HCT116 (cell line): ENCODE data around the gene VAV2. TPM values are rescaled to one million over a fixed set of nuclear protein-coding genes. Genes with fewer than 3 reads are reported as not detected.

Source experiments
- ATAC-seq: fragments of 200-7000 bp; cut with Tn5 transposase; 2 replicates; pipeline ENCODE4 v1.9.1; 2020; ENCODE audit warnings: mild to moderate bottlenecking, moderate library complexity
- BruUV-seq: library from RNA; stranded (reverse); fragments of 400-500 nt; replicated peaks from 2 replicates; lab custom pipeline; 2021; lab: Mats Ljungman, UMichigan
- CTCF ChIA-PET: fragments of 300-600 bp; sonication (Branson Sonifier 250); formaldehyde crosslinking; loops from one replicate; lab custom pipeline; 2021; ENCODE audit warnings: antibody characterized with exemption; lab: Charles Lee
- POLR2A ChIA-PET: fragments of 300-600, 350-600 bp; sonication (Branson Sonifier 250); formaldehyde crosslinking; loops from one replicate; lab custom pipeline; 2021; ENCODE audit warnings: antibody characterized with exemption; lab: Charles Lee
- RAD21 ChIA-PET, 2 experiments: fragments of 300-600 bp; sonication (Branson Sonifier 250); formaldehyde crosslinking; loops; one replicate each; lab custom pipeline; 2023; ENCODE audit warnings: low total read pairs in 2 of 2; ENCODE audit not compliant: uncharacterized antibody in 2 of 2, unreplicated experiment in 2 of 2, low non-redundant PET in 1 of 2; lab: Charles Lee
- DNase-seq: peaks from one replicate; pipeline ENCODE4 v3.0.0-alpha.2; 2010; ENCODE audit warnings: low read depth, low spot score
- H2AFZ ChIP-seq: fragments of 200-600 bp; shearing (Covaris generic), sonication (generic); 2 replicates; pipeline ENCODE4 v1.6.1; 2017; ENCODE audit warnings: low read depth, mixed run types, mixed read lengths, antibody characterized with exemption, low read length; ENCODE audit not compliant: poor library complexity, severe bottlenecking
- H3K27ac ChIP-seq: 2 replicates; pipeline ENCODE4 v1.5.1; 2012; ENCODE audit warnings: low read depth, low read length
- H3K27me3 ChIP-seq: fragments of 200-600 bp; sonication (generic); 2 replicates; pipeline ENCODE4 v1.6.1; 2016; ENCODE audit warnings: mixed run types, low read length, mixed read lengths; ENCODE audit not compliant: insufficient read depth
- H3K36me3 ChIP-seq, 2 experiments: fragments of 200-500 bp in 1 of 2; fragments of 200-600 bp in 1 of 2; sonication (Bioruptor generic) in 1 of 2; sonication (generic) in 1 of 2; 2 replicates each; pipeline versions ENCODE4 v1.5.1 to v1.6.1; 2014 to 2016; ENCODE audit warnings: low read length in 2 of 2, inconsistent platforms in 1 of 2, mixed read lengths in 1 of 2, mixed run types in 1 of 2; ENCODE audit not compliant: insufficient read depth in 2 of 2, control insufficient read depth in 1 of 2
- H3K4me1 ChIP-seq, 2 experiments: fragments of 200-600 bp in 1 of 2; sonication (generic) in 1 of 2; 2 replicates each; pipeline versions ENCODE4 v1.5.1 to v1.6.1; 2012 to 2017; ENCODE audit warnings: low read length in 2 of 2, inconsistent platforms in 1 of 2, mild to moderate bottlenecking in 1 of 2, mixed read lengths in 1 of 2, mixed run types in 1 of 2, moderate library complexity in 1 of 2; ENCODE audit not compliant: insufficient read depth in 2 of 2, control insufficient read depth in 1 of 2
- H3K4me2 ChIP-seq: fragments of 200-600 bp; sonication (generic); 2 replicates; pipeline ENCODE4 v1.6.1; 2017; ENCODE audit warnings: mixed run types, low read length, mixed read lengths
- H3K4me3 ChIP-seq, 2 experiments: fragments of 200-600 bp in 1 of 2; sonication (generic) in 1 of 2; replicated peaks in 1 of 2; 2 replicates each; pipeline ENCODE4 v1.5.1; 2011 to 2016; ENCODE audit warnings: low read length in 2 of 2, control low read depth in 1 of 2, low read depth in 1 of 2, mild to moderate bottlenecking in 1 of 2, mixed read lengths in 1 of 2, mixed run types in 1 of 2
- H3K79me2 ChIP-seq: fragments of 200-600 bp; sonication (generic); 2 replicates; pipeline ENCODE4 v1.6.1; 2017; ENCODE audit warnings: mild to moderate bottlenecking, mixed run types, low read length, moderate library complexity, mixed read lengths; ENCODE audit not compliant: insufficient read depth
- H3K9ac ChIP-seq: fragments of 200-600 bp; sonication (generic); 2 replicates; pipeline ENCODE4 v1.6.1; 2016; ENCODE audit warnings: low read length, mixed read lengths
- H3K9me2 ChIP-seq: fragments of 200-600 bp; sonication (generic), shearing (Covaris generic); 2 replicates; pipeline ENCODE4 v1.6.1; 2017; ENCODE audit warnings: mixed run types, mild to moderate bottlenecking, moderate library complexity; ENCODE audit not compliant: insufficient read depth
- H3K9me3 ChIP-seq, 2 experiments: fragments of 200-500 bp in 1 of 2; fragments of 200-600 bp in 1 of 2; sonication (Bioruptor generic) in 1 of 2; sonication (generic) in 1 of 2; 2 replicates each; pipeline ENCODE4 v1.6.1; 2014 to 2017; ENCODE audit warnings: low read length in 2 of 2, mixed read lengths in 2 of 2, inconsistent platforms in 1 of 2, low read depth in 1 of 2, mild to moderate bottlenecking in 1 of 2, mixed run types in 1 of 2, moderate library complexity in 1 of 2; ENCODE audit not compliant: control insufficient read depth in 1 of 2, insufficient read depth in 1 of 2
- H4K20me1 ChIP-seq: fragments of 200-600 bp; sonication (generic), shearing (Covaris generic); 2 replicates; pipeline ENCODE4 v1.6.1; 2017; ENCODE audit warnings: mixed run types, mild to moderate bottlenecking, moderate library complexity; ENCODE audit not compliant: insufficient read depth
- CBX3 ChIP-seq: IDR thresholded peaks from 2 replicates; pipeline ENCODE4 v1.6.1; 2012; ENCODE audit warnings: low read depth
- CEBPB ChIP-seq: IDR thresholded peaks from 2 replicates; pipeline ENCODE4 v1.6.1; 2012; ENCODE audit warnings: low read depth
- CTCF ChIP-seq, 3 experiments: fragments of 200-600 bp in 1 of 3; sonication (generic) in 1 of 3; IDR thresholded peaks in 2 of 3; conservative IDR thresholded peaks in 1 of 3; 2 replicates each; pipeline ENCODE4 v1.5.1; 2012 to 2017; ENCODE audit warnings: low read depth in 2 of 3, low read length in 2 of 3, antibody characterized with exemption in 1 of 3, borderline replicate concordance in 1 of 3, control low read depth in 1 of 3, mild to moderate bottlenecking in 1 of 3, mixed read lengths in 1 of 3, mixed run types in 1 of 3, moderate library complexity in 1 of 3; ENCODE audit not compliant: insufficient read depth in 1 of 3
- EZH2 ChIP-seq: fragments of 200-600 bp; sonication (generic); IDR thresholded peaks from 2 replicates; pipeline ENCODE4 v1.6.1; 2017; ENCODE audit warnings: antibody characterized with exemption, mixed run types
- EZH2phosphoT487 ChIP-seq: fragments of 200-600 bp; IDR thresholded peaks from 2 replicates; pipeline ENCODE4 v1.6.1; 2018; ENCODE audit warnings: antibody characterized with exemption, borderline replicate concordance
- MAX ChIP-seq: IDR thresholded peaks from 2 replicates; pipeline ENCODE4 v1.6.1; 2012
- POLR2A ChIP-seq: IDR thresholded peaks from 2 replicates; pipeline ENCODE4 v1.7.0; 2011; ENCODE audit warnings: borderline replicate concordance; ENCODE audit not compliant: insufficient read depth, insufficient read length; ENCODE audit errors: extremely low read depth
- RAD21 ChIP-seq: IDR thresholded peaks from 2 replicates; pipeline ENCODE4 v1.6.1; 2012; ENCODE audit warnings: low read depth, mild to moderate bottlenecking
- SP1 ChIP-seq: IDR thresholded peaks from 2 replicates; pipeline ENCODE4 v1.6.1; 2012; ENCODE audit warnings: low read depth
- YY1 ChIP-seq: IDR thresholded peaks from 2 replicates; pipeline ENCODE4 v1.6.1; 2011; ENCODE audit warnings: low read length, low read depth, moderate library complexity, mild to moderate bottlenecking; ENCODE audit not compliant: insufficient replicate concordance; ENCODE audit errors: extremely low read depth
- ZFX ChIP-seq: fragments of 450-650 bp; IDR thresholded peaks from 2 replicates; pipeline ENCODE4 v1.6.1; 2017
- intact Hi-C: fragments of 100-400 bp; cut with micrococcal nuclease; formaldehyde crosslinking; loops from 2 replicates; pipeline ENCODE4 v1.10.0; 2022
- total RNA-seq: library from RNA; stranded (reverse); gene quantifications from one replicate; pipeline ENCODE4 v1.2.1, GENCODE V29; 2021; ENCODE audit not compliant: unreplicated experiment
- TF ChIP-seq, protein P1 (sequence below): IDR thresholded peaks from 2 replicates; pipeline ENCODE4 v1.6.1; 2012; ENCODE audit warnings: low read depth

Gene VAV2
- total RNA-seq, 1 experiment from 2014 or later: 33.2 TPM

DNA sequence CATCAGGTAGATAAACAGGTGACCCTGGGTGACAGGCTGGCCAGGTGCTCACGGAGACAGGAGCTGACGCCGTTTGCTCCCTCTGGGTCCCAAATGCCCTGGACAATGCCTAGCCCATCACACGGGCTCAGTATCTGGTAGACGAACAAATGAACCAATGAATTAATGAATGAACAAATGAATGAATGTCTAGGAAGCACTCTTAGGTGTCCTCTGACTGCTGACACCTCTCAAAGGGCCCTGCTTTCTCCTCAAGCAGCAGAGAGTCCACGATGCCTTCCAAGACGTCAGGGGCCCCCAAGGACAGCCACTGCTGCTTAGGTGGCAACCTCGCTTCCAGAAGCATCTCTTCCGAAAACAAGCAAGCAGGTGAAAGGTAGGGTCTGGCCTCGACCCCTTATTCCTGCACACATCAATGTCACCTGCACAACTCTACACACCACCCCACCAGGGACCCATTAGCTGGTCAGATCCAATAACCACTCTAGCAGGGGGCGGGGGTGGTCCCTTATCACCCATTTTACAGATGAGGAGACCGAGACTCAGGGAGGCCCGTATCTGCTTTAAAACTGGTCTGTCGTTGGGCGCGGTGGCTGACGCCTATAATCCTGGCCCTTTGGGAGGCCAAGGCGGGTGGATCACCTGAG is 45.2 kb downstream of the VAV2 start:
- BruUV-seq: no TSS peak
- CTCF ChIA-PET: no interaction called here
- H3K9ac ChIP-seq: no peak overlapping the region
- POLR2A ChIA-PET: no interaction called here
- RAD21 ChIA-PET: no interaction called here
- no peaks in the 10 kb centered on the region for H3K9me2 ChIP-seq
- ATAC-seq: no peak
- no peak overlapping the region for H3K4me2 ChIP-seq
- H3K79me2 ChIP-seq: peaks cover 43% of the 10 kb centered on the region; the same call in 1 of the 2 replicates
- DNase-seq: no peak
- TF ChIP-seq CEBPB (no peak), MAX (no peak), ZFX (no peak), RAD21 (no peak), POLR2A (no peak), CTCF (IDR thresholded peaks at IDR 0.05 in 2 of 3, conservative IDR thresholded peaks at IDR 0.05 in 1 of 3; ENCODE audit: borderline replicate concordance in 1 of 3, insufficient read depth in 1 of 3, low read depth in 2 of 3, low read length in 2 of 3) (no peak), EZH2 (no peak), SP1 (no peak), CBX3 (no peak), YY1 (no peak), EZH2phosphoT487 (no peak)
- TF ChIP-seq, protein P1, sequence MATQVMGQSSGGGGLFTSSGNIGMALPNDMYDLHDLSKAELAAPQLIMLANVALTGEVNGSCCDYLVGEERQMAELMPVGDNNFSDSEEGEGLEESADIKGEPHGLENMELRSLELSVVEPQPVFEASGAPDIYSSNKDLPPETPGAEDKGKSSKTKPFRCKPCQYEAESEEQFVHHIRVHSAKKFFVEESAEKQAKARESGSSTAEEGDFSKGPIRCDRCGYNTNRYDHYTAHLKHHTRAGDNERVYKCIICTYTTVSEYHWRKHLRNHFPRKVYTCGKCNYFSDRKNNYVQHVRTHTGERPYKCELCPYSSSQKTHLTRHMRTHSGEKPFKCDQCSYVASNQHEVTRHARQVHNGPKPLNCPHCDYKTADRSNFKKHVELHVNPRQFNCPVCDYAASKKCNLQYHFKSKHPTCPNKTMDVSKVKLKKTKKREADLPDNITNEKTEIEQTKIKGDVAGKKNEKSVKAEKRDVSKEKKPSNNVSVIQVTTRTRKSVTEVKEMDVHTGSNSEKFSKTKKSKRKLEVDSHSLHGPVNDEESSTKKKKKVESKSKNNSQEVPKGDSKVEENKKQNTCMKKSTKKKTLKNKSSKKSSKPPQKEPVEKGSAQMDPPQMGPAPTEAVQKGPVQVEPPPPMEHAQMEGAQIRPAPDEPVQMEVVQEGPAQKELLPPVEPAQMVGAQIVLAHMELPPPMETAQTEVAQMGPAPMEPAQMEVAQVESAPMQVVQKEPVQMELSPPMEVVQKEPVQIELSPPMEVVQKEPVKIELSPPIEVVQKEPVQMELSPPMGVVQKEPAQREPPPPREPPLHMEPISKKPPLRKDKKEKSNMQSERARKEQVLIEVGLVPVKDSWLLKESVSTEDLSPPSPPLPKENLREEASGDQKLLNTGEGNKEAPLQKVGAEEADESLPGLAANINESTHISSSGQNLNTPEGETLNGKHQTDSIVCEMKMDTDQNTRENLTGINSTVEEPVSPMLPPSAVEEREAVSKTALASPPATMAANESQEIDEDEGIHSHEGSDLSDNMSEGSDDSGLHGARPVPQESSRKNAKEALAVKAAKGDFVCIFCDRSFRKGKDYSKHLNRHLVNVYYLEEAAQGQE: no peak
- no peak overlapping the region for H3K4me3 ChIP-seq
- H3K36me3 ChIP-seq: no peaks in the 10 kb centered on the region
- H3K27ac ChIP-seq: no peak overlapping the region
- H3K9me3 ChIP-seq: no peaks in the 10 kb centered on the region
- no peaks in the 10 kb centered on the region for H4K20me1 ChIP-seq
- no peak overlapping the region for H2AFZ ChIP-seq
- H3K27me3 ChIP-seq: no peaks in the 10 kb centered on the region
- no peaks in the 10 kb centered on the region for H3K4me1 ChIP-seq
- intact Hi-C loops: no loop called here
